GM12878 (cell line): Measurements from ENCODE around the gene LTV1.
"Not testable (repeated sequence)": the region's sequence is repeated elsewhere in the genome, so short reads cannot be mapped to it uniquely, and the experiment has no call there.

Experiments
- JUND ChIP-seq: IDR thresholded peaks from 2 replicates; pipeline ENCODE4 v1.6.1; 2012; ENCODE audit warnings: low read depth, mild to moderate bottlenecking, low read length, improper control_type of control experiment, moderate library complexity
- MEF2A ChIP-seq: IDR thresholded peaks from 2 replicates; pipeline ENCODE4 v1.6.1; 2011; ENCODE audit warnings: low read depth, mild to moderate bottlenecking, low read length, moderate library complexity; ENCODE audit not compliant: insufficient read depth
- MXI1 ChIP-seq: fragments of 150-350 bp; IDR thresholded peaks from 2 replicates; pipeline ENCODE4 v1.6.1; 2011; ENCODE audit warnings: low read depth, mild to moderate bottlenecking, inconsistent platforms, low read length, improper control_type of control experiment
- POLR2A ChIP-seq: IDR thresholded peaks from 2 replicates; pipeline ENCODE4 v1.6.1; 2011; ENCODE audit warnings: low read depth, mild to moderate bottlenecking, low read length
- POU2F2 ChIP-seq: IDR thresholded peaks from 3 replicates; pipeline ENCODE4 v1.6.1; 2011; ENCODE audit warnings: low read depth, mild to moderate bottlenecking, low read length, borderline replicate concordance
- RAD21 ChIP-seq: IDR thresholded peaks from 2 replicates; pipeline ENCODE4 v1.6.1; 2011; ENCODE audit warnings: mild to moderate bottlenecking, low read depth, low read length, moderate library complexity; ENCODE audit not compliant: insufficient read depth
- TARDBP ChIP-seq: IDR thresholded peaks from 2 replicates; pipeline ENCODE4 v1.6.1; 2016; ENCODE audit warnings: borderline replicate concordance
- TF ChIP-seq, protein P1 (sequence below): IDR thresholded peaks from 2 replicates; pipeline ENCODE4 v1.6.1; 2012; ENCODE audit warnings: low read depth, low read length, improper control_type of control experiment

DNA sequence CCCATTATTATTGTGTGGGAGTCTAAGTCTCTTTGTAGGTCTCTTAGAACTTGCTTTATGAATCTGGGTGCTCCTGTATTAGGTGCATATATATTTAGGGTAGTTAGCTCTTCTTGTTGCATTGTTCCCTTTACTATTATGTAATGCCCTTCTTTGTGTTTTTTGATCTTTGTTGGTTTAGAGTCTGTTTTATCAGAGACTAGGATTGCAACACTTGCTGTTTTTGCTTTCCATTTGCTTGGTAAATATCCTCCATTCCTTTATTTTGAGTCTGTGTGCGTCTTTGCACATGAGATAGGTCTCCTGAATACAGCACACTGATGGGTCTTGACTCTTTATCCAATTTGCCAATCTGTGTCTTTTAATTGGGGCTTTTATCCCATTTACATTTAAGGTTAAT is 11.9 kb downstream of the LTV1 start:
- not testable (repeated sequence) for TF ChIP-seq MXI1, POU2F2, RAD21, MEF2A, POLR2A, TARDBP, JUND
- TF ChIP-seq, protein P1, sequence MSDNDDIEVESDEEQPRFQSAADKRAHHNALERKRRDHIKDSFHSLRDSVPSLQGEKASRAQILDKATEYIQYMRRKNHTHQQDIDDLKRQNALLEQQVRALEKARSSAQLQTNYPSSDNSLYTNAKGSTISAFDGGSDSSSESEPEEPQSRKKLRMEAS, result not testable (repeated sequence)
